ENCODE measurements around the gene TMEM175.

The TMEM175 gene

DNA sequence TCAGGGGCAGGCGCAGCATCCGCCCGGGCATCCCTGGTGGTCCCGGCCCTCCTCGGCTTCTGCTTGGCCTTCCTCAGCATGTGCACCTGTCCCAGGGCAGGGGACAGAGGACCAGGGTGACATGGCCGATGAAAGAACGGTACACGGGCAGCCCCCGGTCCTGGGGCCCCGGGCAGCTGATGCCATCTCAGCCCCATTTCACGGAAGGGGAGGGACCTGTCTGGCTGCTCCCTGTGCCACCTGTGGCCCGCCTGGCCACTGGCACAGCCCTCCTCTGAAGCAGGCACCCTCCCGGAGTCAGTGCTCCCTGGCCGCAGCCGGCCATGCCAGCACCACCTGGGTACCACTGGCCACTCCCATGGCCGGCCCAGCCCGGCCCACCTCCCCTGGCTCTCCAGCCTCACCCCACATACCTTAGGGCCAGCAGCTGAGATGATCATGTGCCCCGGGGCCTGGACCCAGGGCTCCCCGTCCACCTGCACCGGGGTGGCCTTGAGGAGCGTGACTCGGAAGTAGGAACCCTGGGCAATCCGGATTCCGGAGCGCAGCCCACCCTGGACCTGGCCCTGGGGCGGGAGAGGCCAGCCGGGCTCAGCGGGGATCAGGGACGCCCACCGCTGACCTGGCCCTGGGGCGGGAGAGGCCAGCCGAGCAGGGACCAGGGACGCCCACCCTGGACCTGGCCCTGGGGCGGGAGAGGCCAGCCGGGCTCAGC lies 28.5 kb downstream of the TMEM175 start:
- no peak for DNase-seq

GRCh38 chr4:961351-962230 lies 29.3 kb downstream of the TMEM175 start:
- DNase-seq: no peak

DNA sequence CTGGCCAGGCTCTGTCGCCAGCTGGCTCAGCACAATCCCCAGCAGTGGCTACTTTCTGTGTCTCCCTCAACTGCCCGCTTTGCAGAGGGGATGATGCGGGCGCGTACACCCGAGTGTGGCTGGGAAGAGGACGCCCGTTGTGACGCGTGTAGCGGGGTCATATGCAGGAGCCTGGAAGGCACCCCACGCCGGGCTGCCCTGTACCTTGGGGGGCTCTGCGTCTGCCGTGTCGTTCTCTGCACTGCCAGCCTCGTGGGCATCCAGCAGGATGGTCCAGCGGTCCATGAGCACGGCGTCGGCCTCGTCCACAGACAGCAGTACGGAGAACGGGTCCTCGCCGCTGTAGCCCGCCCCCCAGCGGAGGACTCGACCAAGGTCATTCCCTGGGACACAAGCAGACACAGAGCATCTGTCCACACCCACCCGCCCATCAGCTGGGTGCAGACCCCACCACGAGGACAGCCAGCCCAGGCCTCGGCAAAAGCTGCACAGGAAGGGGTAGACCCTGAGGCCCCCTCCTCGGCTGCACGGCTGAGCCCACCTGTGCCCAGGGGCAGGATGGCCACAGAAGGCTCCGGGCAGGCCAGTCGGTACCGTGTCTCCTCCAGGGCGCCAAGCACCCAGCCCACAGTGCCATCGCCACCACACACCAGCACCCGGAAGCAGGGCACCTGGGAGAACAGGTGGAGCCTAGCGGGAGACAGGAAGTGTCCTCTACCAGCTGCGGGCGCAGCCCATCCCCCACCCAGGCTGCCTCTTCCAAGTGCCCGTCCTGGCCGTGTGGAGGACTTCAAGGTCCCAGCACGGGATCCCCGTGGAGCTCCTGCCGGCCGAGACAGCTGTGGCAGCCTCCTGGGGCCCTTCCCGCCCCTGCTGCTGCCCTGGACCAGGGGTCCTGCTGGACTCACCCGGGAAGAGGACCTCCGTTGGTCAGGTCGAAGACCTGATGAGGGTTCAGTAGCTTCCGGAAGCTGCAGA lies 30.3 kb downstream of the TMEM175 start:
- no peak for DNase-seq

DNA sequence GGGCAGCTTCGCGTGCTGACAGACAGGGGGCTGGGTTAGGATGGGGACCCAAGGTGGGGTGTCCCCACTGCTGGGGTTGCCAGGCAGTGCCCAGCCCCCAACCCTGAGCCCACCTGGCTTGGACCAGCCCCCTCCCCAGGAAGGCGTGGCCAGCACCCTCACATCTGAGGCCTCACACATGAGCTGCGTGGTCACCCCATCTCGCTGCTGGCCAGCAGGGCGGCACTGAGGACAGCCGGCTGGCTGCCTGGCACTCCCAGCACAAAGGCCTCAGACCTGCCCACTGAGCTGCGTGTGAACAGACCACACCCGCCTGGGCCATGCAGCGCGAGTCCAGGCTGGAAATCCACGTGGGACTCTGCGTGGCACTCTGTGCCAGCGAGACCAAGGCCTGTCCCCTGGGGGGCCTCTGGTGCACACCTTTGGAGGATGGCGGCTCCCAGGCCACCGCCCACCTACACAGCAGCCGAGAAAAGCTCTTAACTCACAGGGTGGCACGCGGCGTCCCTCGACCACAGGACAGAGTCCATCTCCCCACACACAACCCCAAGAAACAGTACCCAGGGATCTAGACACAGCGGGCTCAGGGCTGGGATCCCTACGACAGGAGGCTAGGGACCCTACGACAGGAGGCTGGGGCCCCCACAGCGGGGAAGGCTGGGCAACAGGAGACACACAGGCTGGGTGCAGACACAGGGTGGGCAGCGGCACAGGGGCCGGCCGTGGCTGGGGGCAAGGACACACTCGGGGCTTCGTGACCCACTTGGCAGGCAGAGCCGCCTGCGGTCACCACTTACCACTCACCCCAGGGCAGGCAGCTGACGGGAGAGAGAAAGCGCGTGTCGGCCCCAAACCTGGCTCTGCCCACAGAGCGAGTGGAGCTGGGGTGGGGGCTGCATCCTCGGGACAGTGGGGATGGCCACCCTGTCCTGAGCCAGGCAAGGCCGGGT lies 31.3 kb downstream of the TMEM175 start:
- DNase-seq: no peak

- DNase-seq: no peak
Measured at GRCh38 chr4:964346-965025, 32.2 kb downstream of the TMEM175 start.

DNA sequence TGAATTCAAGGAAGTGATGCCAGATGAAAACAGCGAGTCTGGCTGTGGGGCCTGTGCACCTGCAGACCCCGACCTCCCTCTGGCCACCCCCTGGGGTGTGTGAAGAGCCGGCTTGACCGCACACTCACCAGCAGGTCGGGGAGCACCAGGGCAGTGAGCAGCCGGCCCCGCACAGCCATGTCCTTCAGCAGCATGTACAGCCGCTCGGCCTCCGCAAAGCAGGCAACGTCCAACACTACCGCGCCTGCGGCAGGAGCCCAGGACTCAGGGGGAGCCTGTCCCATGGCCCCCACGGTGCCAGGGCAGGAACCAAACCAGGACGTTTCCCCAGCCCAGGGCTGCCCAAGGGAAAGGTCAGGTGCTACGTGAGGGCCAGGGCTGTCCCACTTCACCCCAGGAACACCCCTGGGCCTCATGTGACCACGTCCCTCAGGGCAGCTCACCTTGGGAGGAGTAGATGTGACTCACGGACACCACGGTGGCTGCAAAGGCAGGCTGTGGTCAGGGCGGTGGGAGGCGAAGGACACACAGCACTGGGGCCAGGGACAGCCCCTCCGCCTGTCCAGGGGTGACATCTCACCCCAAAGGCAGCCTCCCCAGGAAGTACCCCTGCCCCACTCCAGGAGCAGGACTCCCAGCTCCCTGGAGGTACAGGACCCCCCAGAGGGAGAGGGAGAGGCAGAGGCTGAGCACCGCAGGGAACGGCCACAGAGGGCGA lies 32.9 kb downstream of the TMEM175 start:
- DNase-seq: no peak

GRCh38 chr4:965766-966134 lies 33.5 kb downstream of the TMEM175 start:
- no peak for DNase-seq

DNA sequence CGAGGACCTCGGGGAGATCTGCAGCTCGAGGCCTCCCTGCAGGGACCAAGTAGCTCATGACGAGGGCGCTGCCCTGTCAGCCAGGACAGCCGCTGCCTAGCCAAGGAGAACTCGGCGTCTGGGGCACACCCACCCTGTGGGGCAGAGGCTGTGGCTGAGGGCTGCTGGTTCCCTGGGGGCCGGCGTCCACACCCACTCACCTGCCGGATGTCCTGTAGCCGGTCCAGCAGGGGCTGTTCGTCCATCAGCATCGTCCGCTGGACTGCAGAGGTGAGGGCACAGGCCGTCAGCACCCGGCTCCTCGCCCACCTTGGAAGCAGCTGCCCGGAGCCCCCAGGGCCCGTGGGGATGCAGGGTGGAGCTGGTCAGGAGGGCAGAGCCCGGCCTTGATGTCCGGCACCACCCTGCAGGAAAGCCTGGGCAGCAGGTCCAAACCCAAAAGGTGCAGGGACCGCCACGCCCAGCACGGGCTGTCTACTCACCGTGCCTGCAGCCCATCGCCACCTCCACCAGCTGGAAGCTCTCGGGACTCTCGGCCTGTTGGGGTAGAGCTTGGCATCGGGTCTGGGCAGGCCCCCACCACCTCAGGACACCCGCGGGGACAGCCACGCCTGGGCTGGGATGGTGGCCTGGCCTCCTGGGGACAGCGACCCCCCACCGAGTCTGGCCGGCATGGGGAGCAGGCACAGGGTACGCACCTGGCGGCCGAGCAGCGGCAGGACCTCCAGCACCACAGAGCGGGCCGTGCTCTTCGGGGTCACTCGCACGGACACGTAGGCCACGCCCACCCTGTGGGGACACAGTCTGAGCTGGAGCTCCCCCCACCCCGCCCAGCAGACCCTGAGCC lies 34.2 kb downstream of the TMEM175 start:
- DNase-seq: no peak

- no peak for DNase-seq
Measured at GRCh38 chr4:967113-968104, 35.1 kb downstream of the TMEM175 start.

DNA sequence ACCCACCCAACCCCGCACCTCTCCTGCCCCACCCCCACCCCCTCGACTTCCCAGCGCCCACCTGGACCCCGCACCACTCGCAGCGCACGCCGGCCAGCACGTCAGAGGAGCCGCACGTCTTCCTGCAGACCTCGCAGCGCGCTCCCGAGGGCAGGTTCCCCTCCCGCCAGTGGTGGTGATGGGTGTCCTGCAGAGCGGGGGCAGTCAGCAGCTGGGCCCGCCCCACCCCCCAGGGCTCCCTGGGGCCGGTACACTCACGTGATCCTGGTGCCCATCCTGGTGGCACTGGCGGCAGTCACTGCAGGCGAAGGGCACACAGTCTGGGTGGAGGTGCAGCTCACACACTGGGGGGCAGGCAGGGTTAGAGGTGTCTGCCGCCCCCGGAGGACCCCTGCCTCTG lies 36.0 kb downstream of the TMEM175 start:
- no peak for DNase-seq

DNA sequence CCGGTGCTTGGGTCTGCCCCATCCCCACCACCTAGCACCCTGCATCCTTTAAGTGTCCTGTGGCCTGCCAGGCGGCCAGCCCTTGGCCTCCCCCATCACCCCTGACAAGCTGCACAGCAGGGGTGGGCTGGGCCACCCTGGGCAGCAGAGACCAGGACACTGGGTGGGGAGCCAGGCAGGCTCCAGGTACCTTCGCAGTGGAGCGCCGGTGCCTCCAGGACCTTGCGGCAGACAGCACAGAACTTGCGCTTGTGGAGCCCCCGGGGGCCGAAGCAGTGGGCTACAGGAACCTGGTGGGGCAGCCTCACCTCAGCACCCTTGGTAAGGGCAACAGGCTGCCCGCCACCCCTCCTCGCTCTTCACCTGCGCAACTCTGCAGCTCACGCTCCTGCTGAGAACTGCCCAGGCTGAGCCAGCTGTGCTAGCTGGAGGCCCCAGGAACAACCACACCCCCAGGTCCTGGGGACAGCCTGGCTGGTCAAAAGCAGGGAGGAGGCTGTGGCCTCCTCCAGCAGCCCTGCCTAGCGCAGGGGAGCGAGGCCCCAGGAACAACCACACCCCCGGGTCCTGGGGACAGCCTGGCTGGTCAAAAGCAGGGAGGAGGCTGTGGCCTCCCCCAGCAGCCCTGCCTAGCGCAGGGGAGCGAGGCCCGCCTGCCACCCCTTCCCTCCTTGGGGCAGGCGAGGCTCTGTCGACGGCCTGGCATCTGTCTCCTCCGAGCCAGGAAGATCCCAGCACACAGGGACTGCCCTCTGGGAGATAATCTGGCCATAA lies 36.5 kb downstream of the TMEM175 start:
- no peak for DNase-seq

DNA sequence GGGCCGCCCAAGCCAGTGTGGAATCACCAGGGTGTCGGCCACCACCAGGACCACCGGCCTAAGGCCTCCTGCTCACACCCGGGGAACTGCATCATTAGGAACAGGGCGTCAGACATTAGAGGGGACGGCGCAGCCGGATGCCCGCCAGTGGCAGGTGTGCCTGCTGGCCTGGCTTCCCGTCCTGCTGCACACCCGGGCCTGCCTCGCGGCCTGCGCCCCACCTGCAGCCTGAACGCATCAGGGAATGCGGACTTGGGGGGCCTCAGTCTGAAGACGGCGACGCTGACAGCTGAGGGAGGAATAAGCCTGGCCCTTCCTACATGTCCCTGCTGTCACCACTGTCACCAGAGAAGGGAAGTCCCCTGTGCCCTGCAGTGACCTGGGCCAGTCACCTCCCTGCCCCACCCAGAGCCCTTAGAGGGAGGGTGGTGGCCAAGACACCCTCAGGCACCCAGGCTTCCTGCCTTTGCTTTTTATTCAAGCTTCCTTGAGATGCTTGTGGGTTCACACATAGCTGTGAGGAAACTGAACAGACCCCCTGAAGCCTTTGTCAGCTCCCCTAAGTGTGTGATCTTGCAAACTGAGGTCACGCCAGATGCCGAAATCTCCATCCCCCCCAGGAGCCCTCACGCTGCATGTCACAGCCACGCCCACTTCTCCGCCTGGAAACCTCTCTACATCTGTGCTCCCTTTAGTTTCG lies 37.9 kb downstream of the TMEM175 start:
- DNase-seq: no peak

GRCh38 chr4:970854-971520 lies 38.7 kb downstream of the TMEM175 start:
- DNase-seq: no peak

- DNase-seq: no peak
Measured at GRCh38 chr4:971666-972500, 39.6 kb downstream of the TMEM175 start.
